Measurements from ENCODE around the gene STBD1.
A peak's percentile ranks its signal among the peaks of the same experiment; 100 is the strongest.

The STBD1 gene

GRCh38 chr4:76302826-76303438, 3.6 kb upstream of the STBD1 start:
- TF ChIP-seq Cebpa-rat (IDR thresholded peaks at IDR 0.05), result no peak
- peaks cover 32% of the 10 kb centered on the region for H3K9me3 ChIP-seq
- H3K4me1 ChIP-seq, result peaks cover 13% of the 10 kb centered on the region
- H4K20me1 ChIP-seq, result no peaks in the 10 kb centered on the region
- no peak overlapping the region for H3K4me2 ChIP-seq
- H3K9ac ChIP-seq, result no peak overlapping the region
- H3K27me3 ChIP-seq, result no peaks in the 10 kb centered on the region
- H3K36me3 ChIP-seq, result no peaks in the 10 kb centered on the region
- H3K4me3 ChIP-seq, result no peak overlapping the region
- H3K27ac ChIP-seq, result no peak overlapping the region

- TF ChIP-seq Cebpa-rat (IDR thresholded peaks at IDR 0.05), result no peak
- H4K20me1 ChIP-seq, result no peaks in the 10 kb centered on the region
- peaks cover 13% of the 10 kb centered on the region for H3K4me1 ChIP-seq
- peak overlapping the region; percentile 69; the same call in 1 of the 2 replicates for H3K9ac ChIP-seq
- no peak overlapping the region for H3K27ac ChIP-seq
- H3K9me3 ChIP-seq, result peaks cover 16% of the 10 kb centered on the region
- peak overlapping the region; percentile 76 for H3K4me3 ChIP-seq
- H3K27me3 ChIP-seq, result no peaks in the 10 kb centered on the region
- H3K36me3 ChIP-seq, result no peaks in the 10 kb centered on the region
- H3K4me2 ChIP-seq, result peak overlapping the region; percentile 69
These were observed 1.4 kb upstream of the STBD1 start for GRCh38 chr4:76305033-76305687.

GRCh38 chr4:76306882-76307659, 538 bp downstream of the STBD1 start:
- Histone ChIP-seq H3K9ac (peak overlapping the region; percentile 69), H3K4me1 (peaks cover 13% of the 10 kb centered on the region), H3K27ac (no peak overlapping the region), H3K4me3 (peak overlapping the region; percentile 76), H3K36me3 (no peaks in the 10 kb centered on the region), H3K27me3 (no peaks in the 10 kb centered on the region), H3K9me3 (peaks cover 16% of the 10 kb centered on the region), H4K20me1 (no peaks in the 10 kb centered on the region), H3K4me2 (peak overlapping the region; percentile 69)
- TF ChIP-seq Cebpa-rat (IDR thresholded peaks at IDR 0.05), result no peak

GRCh38 chr4:76307660-76308014, 1.1 kb downstream of the STBD1 start:
- H3K36me3 ChIP-seq, result no peaks in the 10 kb centered on the region
- TF ChIP-seq Cebpa-rat (IDR thresholded peaks at IDR 0.05), result no peak
- H3K9ac ChIP-seq, result no peak overlapping the region
- H3K4me2 ChIP-seq, result peak overlapping the region; percentile 69
- H3K4me1 ChIP-seq, result peaks cover 13% of the 10 kb centered on the region
- H3K9me3 ChIP-seq, result peaks cover 16% of the 10 kb centered on the region
- no peaks in the 10 kb centered on the region for H4K20me1 ChIP-seq
- no peak overlapping the region for H3K4me3 ChIP-seq
- no peaks in the 10 kb centered on the region for H3K27me3 ChIP-seq
- H3K27ac ChIP-seq, result no peak overlapping the region

GRCh38 chr4:76308548-76308947, 2.0 kb downstream of the STBD1 start:
- Histone ChIP-seq H3K9me3 (peaks cover 16% of the 10 kb centered on the region), H3K27me3 (no peaks in the 10 kb centered on the region), H3K4me2 (no peak overlapping the region), H3K9ac (no peak overlapping the region), H3K27ac (no peak overlapping the region), H3K36me3 (no peaks in the 10 kb centered on the region), H3K4me3 (no peak overlapping the region), H3K4me1 (peaks cover 13% of the 10 kb centered on the region), H4K20me1 (no peaks in the 10 kb centered on the region)
- TF ChIP-seq Cebpa-rat (IDR thresholded peaks at IDR 0.05), result no peak

GRCh38 chr4:76309939-76310550, 3.5 kb downstream of the STBD1 start:
- peaks cover 6% of the 10 kb centered on the region for H3K4me1 ChIP-seq
- no peak overlapping the region for H3K4me3 ChIP-seq
- no peak overlapping the region for H3K4me2 ChIP-seq
- no peak for TF ChIP-seq Cebpa-rat (IDR thresholded peaks at IDR 0.05)
- H4K20me1 ChIP-seq, result no peaks in the 10 kb centered on the region
- H3K36me3 ChIP-seq, result no peaks in the 10 kb centered on the region
- no peaks in the 10 kb centered on the region for H3K27me3 ChIP-seq
- H3K9me3 ChIP-seq, result peaks cover 18% of the 10 kb centered on the region
- H3K9ac ChIP-seq, result no peak overlapping the region
- no peak overlapping the region for H3K27ac ChIP-seq

- Histone ChIP-seq H3K9me3 (peaks cover 25% of the 10 kb centered on the region), H3K36me3 (no peaks in the 10 kb centered on the region), H3K4me2 (no peak overlapping the region), H3K4me1 (peaks cover under 1% of the 10 kb centered on the region; the same call in 1 of the 2 replicates), H3K27me3 (no peaks in the 10 kb centered on the region), H3K27ac (no peak overlapping the region), H4K20me1 (no peaks in the 10 kb centered on the region), H3K9ac (no peak overlapping the region), H3K4me3 (no peak overlapping the region)
- no peak for TF ChIP-seq Cebpa-rat (IDR thresholded peaks at IDR 0.05)
These were observed 4.2 kb downstream of the STBD1 start for GRCh38 chr4:76310683-76311082.

GRCh38 chr4:76311896-76312331, 5.4 kb downstream of the STBD1 start:
- Histone ChIP-seq H3K4me1 (no peaks in the 10 kb centered on the region), H3K9me3 (peaks cover 24% of the 10 kb centered on the region), H3K4me2 (no peak overlapping the region), H3K36me3 (no peaks in the 10 kb centered on the region), H4K20me1 (no peaks in the 10 kb centered on the region), H3K27ac (no peak overlapping the region), H3K27me3 (no peaks in the 10 kb centered on the region), H3K9ac (no peak overlapping the region), H3K4me3 (no peak overlapping the region)
- TF ChIP-seq Cebpa-rat (IDR thresholded peaks at IDR 0.05), result no peak

GRCh38 chr4:76312457-76312856, 5.9 kb downstream of the STBD1 start:
- Histone ChIP-seq H3K27me3 (no peaks in the 10 kb centered on the region), H3K36me3 (no peaks in the 10 kb centered on the region), H3K27ac (no peak overlapping the region), H3K4me3 (no peak overlapping the region), H4K20me1 (no peaks in the 10 kb centered on the region), H3K9ac (no peak overlapping the region), H3K4me2 (no peak overlapping the region), H3K9me3 (peaks cover 25% of the 10 kb centered on the region), H3K4me1 (no peaks in the 10 kb centered on the region)
- TF ChIP-seq Cebpa-rat (IDR thresholded peaks at IDR 0.05), result no peak

- Histone ChIP-seq H3K27me3 (no peaks in the 10 kb centered on the region), H3K9ac (no peak overlapping the region), H3K36me3 (no peaks in the 10 kb centered on the region), H3K4me1 (no peaks in the 10 kb centered on the region), H3K27ac (no peak overlapping the region), H3K4me2 (no peak overlapping the region), H4K20me1 (no peaks in the 10 kb centered on the region), H3K4me3 (no peak overlapping the region), H3K9me3 (peaks cover 26% of the 10 kb centered on the region)
- TF ChIP-seq Cebpa-rat (IDR thresholded peaks at IDR 0.05), result no peak
These were observed 7.0 kb downstream of the STBD1 start for GRCh38 chr4:76313547-76313946.

Data from BLaER1 (cell line).